ENCODE data around the gene SRC.

- no peak for TF ChIP-seq ESRRG (CRISPR knock-in tag; IDR thresholded peaks at IDR 0.05)
- no peak for TF ChIP-seq ZC3H10 (CRISPR knock-in tag; IDR thresholded peaks at IDR 0.05)
- TF ChIP-seq ARNTL (CRISPR knock-in tag; IDR thresholded peaks at IDR 0.05; ENCODE audit: borderline replicate concordance, low read depth), result no peak
- no peak for TF ChIP-seq RARB (CRISPR knock-in tag; IDR thresholded peaks at IDR 0.05)
- TF ChIP-seq, protein P1, sequence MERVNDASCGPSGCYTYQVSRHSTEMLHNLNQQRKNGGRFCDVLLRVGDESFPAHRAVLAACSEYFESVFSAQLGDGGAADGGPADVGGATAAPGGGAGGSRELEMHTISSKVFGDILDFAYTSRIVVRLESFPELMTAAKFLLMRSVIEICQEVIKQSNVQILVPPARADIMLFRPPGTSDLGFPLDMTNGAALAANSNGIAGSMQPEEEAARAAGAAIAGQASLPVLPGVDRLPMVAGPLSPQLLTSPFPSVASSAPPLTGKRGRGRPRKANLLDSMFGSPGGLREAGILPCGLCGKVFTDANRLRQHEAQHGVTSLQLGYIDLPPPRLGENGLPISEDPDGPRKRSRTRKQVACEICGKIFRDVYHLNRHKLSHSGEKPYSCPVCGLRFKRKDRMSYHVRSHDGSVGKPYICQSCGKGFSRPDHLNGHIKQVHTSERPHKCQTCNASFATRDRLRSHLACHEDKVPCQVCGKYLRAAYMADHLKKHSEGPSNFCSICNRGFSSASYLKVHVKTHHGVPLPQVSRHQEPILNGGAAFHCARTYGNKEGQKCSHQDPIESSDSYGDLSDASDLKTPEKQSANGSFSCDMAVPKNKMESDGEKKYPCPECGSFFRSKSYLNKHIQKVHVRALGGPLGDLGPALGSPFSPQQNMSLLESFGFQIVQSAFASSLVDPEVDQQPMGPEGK (CRISPR knock-in tag; IDR thresholded peaks at IDR 0.05; ENCODE audit: borderline replicate concordance), result no peak
- TF ChIP-seq, protein P2, sequence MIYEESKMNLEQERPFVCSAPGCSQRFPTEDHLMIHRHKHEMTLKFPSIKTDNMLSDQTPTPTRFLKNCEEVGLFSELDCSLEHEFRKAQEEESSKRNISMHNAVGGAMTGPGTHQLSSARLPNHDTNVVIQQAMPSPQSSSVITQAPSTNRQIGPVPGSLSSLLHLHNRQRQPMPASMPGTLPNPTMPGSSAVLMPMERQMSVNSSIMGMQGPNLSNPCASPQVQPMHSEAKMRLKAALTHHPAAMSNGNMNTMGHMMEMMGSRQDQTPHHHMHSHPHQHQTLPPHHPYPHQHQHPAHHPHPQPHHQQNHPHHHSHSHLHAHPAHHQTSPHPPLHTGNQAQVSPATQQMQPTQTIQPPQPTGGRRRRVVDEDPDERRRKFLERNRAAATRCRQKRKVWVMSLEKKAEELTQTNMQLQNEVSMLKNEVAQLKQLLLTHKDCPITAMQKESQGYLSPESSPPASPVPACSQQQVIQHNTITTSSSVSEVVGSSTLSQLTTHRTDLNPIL (CRISPR knock-in tag; IDR thresholded peaks at IDR 0.05; ENCODE audit: low read depth), result no peak
- no peak for TF ChIP-seq POU6F1 (CRISPR knock-in tag; IDR thresholded peaks at IDR 0.05; ENCODE audit: borderline replicate concordance, low read depth)
- TF ChIP-seq ZNF8 (CRISPR knock-in tag; IDR thresholded peaks at IDR 0.05), result no peak
- no peak for TF ChIP-seq TOX (CRISPR knock-in tag; IDR thresholded peaks at IDR 0.05; ENCODE audit: borderline replicate concordance)
- TF ChIP-seq GLIS3 (CRISPR knock-in tag; IDR thresholded peaks at IDR 0.05), result no peak
- no peak for TF ChIP-seq ZFP30 (CRISPR knock-in tag; IDR thresholded peaks at IDR 0.05)
- TF ChIP-seq TSHZ2 (CRISPR knock-in tag; IDR thresholded peaks at IDR 0.05), result no peak
- no peak for TF ChIP-seq PPARA (CRISPR knock-in tag; IDR thresholded peaks at IDR 0.05; ENCODE audit: borderline replicate concordance)
Measured at GRCh38 chr20:37349517-37350491, 3.9 kb downstream of the SRC start.
